ENCODE measurements around the gene C4orf54.

The C4orf54 gene

DNA sequence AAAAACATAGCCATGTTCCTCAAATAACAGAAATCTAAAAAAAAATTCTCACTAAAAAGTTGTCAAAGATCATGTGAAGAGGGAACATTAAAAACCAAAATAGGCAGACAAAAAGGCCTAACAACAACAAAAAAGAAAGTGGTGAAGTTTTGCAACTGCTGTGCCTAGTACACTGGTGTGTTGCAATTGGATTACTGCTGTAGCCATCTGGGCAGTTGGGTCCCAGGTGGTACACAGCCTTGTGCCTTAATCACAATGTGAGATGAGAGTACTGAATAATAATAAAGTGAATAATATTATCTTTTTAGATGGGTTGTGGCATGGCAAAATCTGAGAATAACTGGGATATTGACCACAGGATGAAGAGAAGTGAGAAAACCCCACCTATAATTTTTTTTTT lies 12.0 kb downstream of the C4orf54 start:
- peaks cover 1% of the 10 kb centered on the region for H3K9me3 Mint-ChIP-seq
- no peak overlapping the region for H3K4me3 Mint-ChIP-seq
- no peaks in the 10 kb centered on the region for H3K36me3 Mint-ChIP-seq (ENCODE audit: low read depth)
- no peak overlapping the region for H3K27ac Mint-ChIP-seq
- intact Hi-C loops (cut with micrococcal nuclease), result no loop called here
- no peaks in the 10 kb centered on the region for H3K27me3 Mint-ChIP-seq
- no peaks in the 10 kb centered on the region for H3K4me1 Mint-ChIP-seq (ENCODE audit: low read depth)

DNA sequence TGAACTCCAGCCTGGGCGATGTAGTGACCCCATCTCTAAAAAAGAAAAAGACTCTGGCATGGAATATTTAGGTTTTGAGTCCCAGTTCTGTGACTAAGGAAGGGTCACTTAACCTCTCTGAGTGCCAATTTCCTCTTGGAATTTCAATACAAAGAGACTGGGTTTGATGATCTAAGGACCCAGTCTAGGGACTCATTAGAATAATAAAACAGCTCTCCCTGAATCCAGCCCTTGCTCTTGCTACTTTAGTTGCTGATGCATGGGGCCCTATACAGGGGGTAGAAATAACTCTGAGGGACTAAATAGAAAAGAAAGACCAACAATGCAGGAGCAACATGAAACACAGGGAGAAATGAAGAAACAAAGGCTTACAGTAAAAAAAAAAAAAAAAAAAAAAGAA lies 12.6 kb downstream of the C4orf54 start:
- no peaks in the 10 kb centered on the region for H3K36me3 Mint-ChIP-seq (ENCODE audit: low read depth)
- intact Hi-C loops (cut with micrococcal nuclease), result no loop called here
- H3K9me3 Mint-ChIP-seq, result no peaks in the 10 kb centered on the region
- H3K27ac Mint-ChIP-seq, result no peak overlapping the region
- no peaks in the 10 kb centered on the region for H3K4me1 Mint-ChIP-seq (ENCODE audit: low read depth)
- H3K4me3 Mint-ChIP-seq, result no peak overlapping the region
- no peaks in the 10 kb centered on the region for H3K27me3 Mint-ChIP-seq

GRCh38 chr4:99644453-99644852 lies 13.2 kb downstream of the C4orf54 start:
- Mint-ChIP-seq H3K9me3 (no peaks in the 10 kb centered on the region), H3K27ac (no peak overlapping the region), H3K27me3 (no peaks in the 10 kb centered on the region), H3K4me1 (ENCODE audit: low read depth) (no peaks in the 10 kb centered on the region), H3K36me3 (ENCODE audit: low read depth) (no peaks in the 10 kb centered on the region), H3K4me3 (no peak overlapping the region)
- intact Hi-C loops (cut with micrococcal nuclease), result no loop called here

- H3K27me3 Mint-ChIP-seq, result no peaks in the 10 kb centered on the region
- no peak overlapping the region for H3K27ac Mint-ChIP-seq
- H3K36me3 Mint-ChIP-seq (ENCODE audit: low read depth), result no peaks in the 10 kb centered on the region
- no peaks in the 10 kb centered on the region for H3K9me3 Mint-ChIP-seq
- intact Hi-C loops (cut with micrococcal nuclease), result no loop called here
- no peak overlapping the region for H3K4me3 Mint-ChIP-seq
- no peaks in the 10 kb centered on the region for H3K4me1 Mint-ChIP-seq (ENCODE audit: low read depth)
Measured at GRCh38 chr4:99642725-99643489, 14.7 kb downstream of the C4orf54 start.

DNA sequence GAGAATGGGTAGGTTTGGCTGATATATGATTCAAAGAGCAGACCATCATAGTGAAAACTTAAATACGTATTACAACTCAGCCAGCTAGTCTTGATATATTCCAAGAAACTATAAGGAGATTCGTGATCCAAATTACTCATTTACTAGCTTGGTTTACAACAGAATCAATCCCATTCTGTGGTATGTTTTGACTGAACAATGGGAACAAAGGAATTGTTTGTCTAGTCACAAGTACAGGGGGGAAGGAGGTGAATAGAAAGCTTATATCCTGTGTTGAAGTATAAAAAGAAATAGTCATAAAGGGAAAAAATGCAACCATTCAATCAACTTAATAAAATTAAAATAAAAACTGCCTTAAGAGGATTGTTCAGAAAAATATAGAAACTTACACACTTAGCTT lies 17.0 kb downstream of the C4orf54 start:
- Mint-ChIP-seq H3K27ac (no peak overlapping the region), H3K36me3 (ENCODE audit: low read depth) (no peaks in the 10 kb centered on the region), H3K9me3 (no peaks in the 10 kb centered on the region), H3K4me1 (ENCODE audit: low read depth) (no peaks in the 10 kb centered on the region), H3K27me3 (no peaks in the 10 kb centered on the region), H3K4me3 (no peak overlapping the region)
- intact Hi-C loops (cut with micrococcal nuclease), result no loop called here

- H3K36me3 Mint-ChIP-seq (ENCODE audit: low read depth), result no peaks in the 10 kb centered on the region
- H3K4me3 Mint-ChIP-seq, result no peak overlapping the region
- no peaks in the 10 kb centered on the region for H3K27me3 Mint-ChIP-seq
- H3K27ac Mint-ChIP-seq, result no peak overlapping the region
- H3K9me3 Mint-ChIP-seq, result no peaks in the 10 kb centered on the region
- no peaks in the 10 kb centered on the region for H3K4me1 Mint-ChIP-seq (ENCODE audit: low read depth)
- intact Hi-C loops (cut with micrococcal nuclease), result no loop called here
Measured at GRCh38 chr4:99637174-99637573, 20.5 kb downstream of the C4orf54 start.

- intact Hi-C loops (cut with micrococcal nuclease), result no loop called here
- Mint-ChIP-seq H3K4me3 (no peak overlapping the region), H3K27ac (no peak overlapping the region), H3K9me3 (no peaks in the 10 kb centered on the region), H3K4me1 (ENCODE audit: low read depth) (no peaks in the 10 kb centered on the region), H3K27me3 (no peaks in the 10 kb centered on the region), H3K36me3 (ENCODE audit: low read depth) (no peaks in the 10 kb centered on the region)
Measured at GRCh38 chr4:99636422-99636821, 21.2 kb downstream of the C4orf54 start.

DNA sequence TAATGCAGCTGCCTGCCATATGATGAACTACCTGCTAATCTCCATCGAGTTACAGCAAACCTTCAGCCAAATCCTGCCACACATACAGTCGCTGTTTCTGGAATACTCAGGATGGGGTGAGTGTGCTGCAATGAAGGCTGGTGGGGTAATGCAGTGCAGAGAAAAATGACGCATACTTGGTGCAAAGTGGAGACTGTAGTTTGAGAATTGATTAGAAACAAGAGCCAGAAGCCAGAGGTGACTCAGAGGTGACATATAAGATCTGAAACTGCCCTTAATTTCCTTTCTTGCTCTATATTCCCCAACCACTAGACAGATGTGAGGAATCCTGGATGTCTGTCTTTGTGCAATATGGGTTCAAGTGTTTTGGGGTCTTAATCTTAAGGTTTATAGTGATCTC lies 22.0 kb downstream of the C4orf54 start:
- intact Hi-C loops (cut with micrococcal nuclease), result no loop called here
- no peak overlapping the region for H3K27ac Mint-ChIP-seq
- H3K4me1 Mint-ChIP-seq (ENCODE audit: low read depth), result no peaks in the 10 kb centered on the region
- H3K9me3 Mint-ChIP-seq, result no peaks in the 10 kb centered on the region
- no peaks in the 10 kb centered on the region for H3K36me3 Mint-ChIP-seq (ENCODE audit: low read depth)
- H3K4me3 Mint-ChIP-seq, result no peak overlapping the region
- H3K27me3 Mint-ChIP-seq, result no peaks in the 10 kb centered on the region

DNA sequence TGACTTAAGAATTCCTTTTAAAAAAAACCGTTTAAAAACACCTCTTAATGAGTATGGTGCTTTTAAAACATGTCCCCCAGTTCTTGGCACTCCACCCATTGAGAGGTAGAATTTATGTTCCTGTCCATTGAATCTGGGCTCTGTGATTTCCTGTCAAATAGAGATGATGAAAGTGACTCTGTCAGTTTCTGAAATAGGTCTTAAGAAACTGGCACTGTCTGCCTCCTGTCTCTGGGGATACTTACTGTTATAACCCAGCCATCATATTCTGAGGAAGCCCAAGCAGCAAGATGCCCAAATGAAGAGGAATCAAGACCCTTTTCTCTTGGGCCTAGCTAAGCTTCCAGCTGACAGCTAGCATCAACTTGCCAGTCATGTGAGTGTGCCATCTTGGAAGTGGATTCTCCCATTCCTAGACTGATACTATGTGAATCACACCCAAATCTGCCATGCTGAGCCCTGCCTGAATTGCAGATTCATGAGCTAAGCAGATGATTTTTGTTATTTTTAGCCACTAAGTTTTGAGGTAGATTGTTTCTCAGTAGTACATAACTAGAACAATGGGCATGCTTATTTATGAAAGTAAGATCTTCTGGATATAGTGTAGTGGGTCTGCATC lies 22.8 kb downstream of the C4orf54 start:
- Mint-ChIP-seq H3K27me3 (no peaks in the 10 kb centered on the region), H3K4me1 (ENCODE audit: low read depth) (no peaks in the 10 kb centered on the region), H3K9me3 (no peaks in the 10 kb centered on the region), H3K36me3 (ENCODE audit: low read depth) (no peaks in the 10 kb centered on the region), H3K4me3 (no peak overlapping the region), H3K27ac (no peak overlapping the region)
- intact Hi-C loops (cut with micrococcal nuclease), result no loop called here

GRCh38 chr4:99633772-99634171 lies 23.9 kb downstream of the C4orf54 start:
- Mint-ChIP-seq H3K4me3 (no peak overlapping the region), H3K4me1 (ENCODE audit: low read depth) (no peaks in the 10 kb centered on the region), H3K36me3 (ENCODE audit: low read depth) (no peaks in the 10 kb centered on the region), H3K27ac (no peak overlapping the region), H3K9me3 (no peaks in the 10 kb centered on the region), H3K27me3 (no peaks in the 10 kb centered on the region)
- intact Hi-C loops (cut with micrococcal nuclease), result no loop called here

DNA sequence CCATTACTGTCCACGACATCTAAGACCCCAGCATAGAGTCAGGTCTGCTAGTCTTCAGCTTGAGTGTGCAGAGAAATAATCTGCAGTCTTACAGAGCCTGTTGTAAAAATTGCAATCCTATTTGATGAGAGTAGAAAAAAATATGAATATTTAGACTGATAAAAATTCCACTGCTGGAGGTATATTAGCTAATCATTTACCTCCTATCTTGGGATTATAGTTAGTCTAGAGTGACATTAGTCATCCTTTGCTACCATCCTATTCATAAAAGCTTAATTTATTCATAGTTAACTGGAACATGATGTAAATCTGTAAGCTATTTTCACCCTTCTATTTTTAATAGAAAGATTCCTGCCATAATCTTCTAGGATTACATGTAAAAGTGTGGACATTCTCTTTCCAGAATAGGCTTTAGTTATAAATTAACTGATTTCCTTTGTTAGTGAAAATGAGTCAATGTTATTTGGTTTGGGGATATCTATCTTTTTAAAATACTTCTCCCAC lies 26.7 kb downstream of the C4orf54 start:
- H3K36me3 Mint-ChIP-seq (ENCODE audit: low read depth), result no peaks in the 10 kb centered on the region
- no peaks in the 10 kb centered on the region for H3K9me3 Mint-ChIP-seq
- intact Hi-C loops (cut with micrococcal nuclease), result no loop called here
- H3K27ac Mint-ChIP-seq, result no peak overlapping the region
- no peaks in the 10 kb centered on the region for H3K27me3 Mint-ChIP-seq
- no peak overlapping the region for H3K4me3 Mint-ChIP-seq
- no peaks in the 10 kb centered on the region for H3K4me1 Mint-ChIP-seq (ENCODE audit: low read depth)

DNA sequence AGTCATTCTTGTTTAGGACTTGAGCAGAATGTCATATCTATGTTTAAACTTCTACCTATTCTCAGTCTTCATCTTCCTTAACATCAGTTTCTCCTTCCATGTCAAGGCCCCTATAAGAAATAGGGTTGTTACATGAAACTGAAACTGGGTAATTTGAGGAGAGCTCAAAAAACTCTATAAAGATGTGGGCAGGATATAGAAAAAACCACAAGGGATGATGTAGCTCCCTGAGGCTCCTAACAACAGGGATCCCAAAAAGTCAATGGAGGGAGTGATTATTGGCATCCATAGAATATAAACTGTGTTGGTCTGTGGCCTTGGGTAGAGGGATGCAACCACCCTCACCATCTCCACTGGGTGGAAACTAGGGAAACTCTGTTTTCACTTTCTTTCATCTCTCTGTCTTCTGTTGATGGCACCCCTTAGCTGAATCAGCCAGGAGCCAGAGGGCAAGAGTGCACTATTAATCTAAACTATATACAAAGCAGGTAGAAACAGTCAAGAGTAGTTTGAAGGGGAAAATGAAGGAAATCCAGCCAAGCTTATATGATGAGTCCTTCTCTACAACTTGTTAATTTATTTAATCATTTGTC lies 27.6 kb downstream of the C4orf54 start:
- Mint-ChIP-seq H3K4me1 (ENCODE audit: low read depth) (no peaks in the 10 kb centered on the region), H3K4me3 (no peak overlapping the region), H3K27me3 (no peaks in the 10 kb centered on the region), H3K9me3 (no peaks in the 10 kb centered on the region), H3K36me3 (ENCODE audit: low read depth) (no peaks in the 10 kb centered on the region), H3K27ac (no peak overlapping the region)
- intact Hi-C loops (cut with micrococcal nuclease), result no loop called here

DNA sequence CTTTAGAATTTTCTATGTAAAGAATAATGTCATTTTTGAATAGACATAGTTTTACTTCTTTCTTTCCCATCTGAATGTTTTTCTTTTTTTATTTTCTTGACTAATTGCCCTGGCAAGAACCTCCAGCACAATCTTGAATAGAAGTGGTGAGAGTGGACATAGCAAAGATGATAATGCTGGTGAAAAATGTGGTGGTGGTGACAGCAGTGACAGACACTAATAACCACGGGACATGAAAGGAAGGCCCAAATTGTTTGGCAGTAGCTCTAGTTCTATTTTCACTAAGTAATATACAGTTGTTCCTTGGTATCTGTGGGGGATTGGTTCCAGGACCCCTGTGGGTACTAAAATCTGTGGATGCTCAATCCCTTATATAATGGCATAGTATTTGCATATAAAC lies 29.6 kb downstream of the C4orf54 start:
- H3K9me3 Mint-ChIP-seq, result no peaks in the 10 kb centered on the region
- H3K36me3 Mint-ChIP-seq (ENCODE audit: low read depth), result no peaks in the 10 kb centered on the region
- H3K27me3 Mint-ChIP-seq, result no peaks in the 10 kb centered on the region
- H3K4me1 Mint-ChIP-seq (ENCODE audit: low read depth), result no peaks in the 10 kb centered on the region
- intact Hi-C loops (cut with micrococcal nuclease), result no loop called here
- H3K4me3 Mint-ChIP-seq, result no peak overlapping the region
- H3K27ac Mint-ChIP-seq, result no peak overlapping the region

DNA sequence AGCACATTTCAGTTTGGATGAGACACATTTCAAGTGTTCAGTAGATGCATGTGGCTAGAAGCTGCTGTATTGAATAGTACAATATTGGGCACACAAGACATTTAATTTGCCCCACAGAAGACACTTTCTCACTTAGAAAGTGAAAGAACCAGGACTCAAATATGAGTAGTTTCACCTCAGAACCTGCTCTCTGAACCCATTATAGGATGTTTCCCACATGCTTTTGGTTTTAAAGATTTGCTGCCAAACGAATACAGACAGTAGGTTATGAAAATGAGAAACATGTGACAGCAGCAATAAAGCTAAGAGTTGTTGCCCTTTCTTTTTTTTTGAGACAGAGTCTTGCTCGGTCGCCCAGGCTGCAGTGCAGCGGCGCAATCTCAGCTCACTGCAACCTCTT lies 32.3 kb downstream of the C4orf54 start:
- no peak overlapping the region for H3K4me3 Mint-ChIP-seq
- H3K9me3 Mint-ChIP-seq, result no peaks in the 10 kb centered on the region
- intact Hi-C loops (cut with micrococcal nuclease), result no loop called here
- H3K27ac Mint-ChIP-seq, result no peak overlapping the region
- no peaks in the 10 kb centered on the region for H3K36me3 Mint-ChIP-seq (ENCODE audit: low read depth)
- H3K27me3 Mint-ChIP-seq, result no peaks in the 10 kb centered on the region
- H3K4me1 Mint-ChIP-seq (ENCODE audit: low read depth), result no peaks in the 10 kb centered on the region

Data from dendritic cell treated with granulocyte-macrophage colony-stimulating factor and Interleukin-4, amounts not matched to agents 40 ng/mL and 50 ng/mL, for 4 days (primary cell).